PC-3 (cell line): Measurements from ENCODE around the gene SULT1C4. TPM values are rescaled to one million over a fixed set of nuclear protein-coding genes. Genes with fewer than 3 reads are reported as not detected.

Source experiments
- ATAC-seq: fragments of 200-7000 bp; cut with Tn5 transposase; 2 replicates; pipeline ENCODE4 v1.9.1; 2020; ENCODE audit warnings: mild to moderate bottlenecking, moderate library complexity
- BruUV-seq: library from RNA; stranded (reverse); fragments of 400-500 nt; replicated peaks from 2 replicates; lab custom pipeline; 2021; lab: Mats Ljungman, UMichigan
- CTCF ChIA-PET: fragments of 300-600 bp; sonication (Branson Sonifier 250); formaldehyde crosslinking; loops from one replicate; lab custom pipeline; 2022; ENCODE audit warnings: antibody characterized with exemption; lab: Charles Lee
- POLR2A ChIA-PET: fragments of 300-600 bp; sonication (Branson Sonifier 250); formaldehyde crosslinking; loops from one replicate; lab custom pipeline; 2022; ENCODE audit warnings: antibody characterized with exemption; ENCODE audit not compliant: unreplicated experiment; lab: Charles Lee
- DNase-seq: peaks from one replicate; pipeline ENCODE4 v3.0.0-alpha.2; 2015
- H2AFZ ChIP-seq: fragments of 300-600 bp; sonication (generic); 2 replicates; pipeline ENCODE4 v1.6.0; 2016; ENCODE audit warnings: antibody characterized with exemption, low read length
- H3F3A ChIP-seq: fragments of 300-600 bp; sonication (generic); one replicate; pipeline ENCODE4 v1.6.0; 2017; ENCODE audit warnings: antibody characterized with exemption, low read length, control low read depth, mild to moderate bottlenecking; ENCODE audit not compliant: unreplicated experiment
- H3K27ac ChIP-seq: fragments of 300-600 bp; sonication (generic); 2 replicates; pipeline ENCODE4 v1.5.1; 2016; ENCODE audit warnings: mild to moderate bottlenecking, low read length
- H3K27me3 ChIP-seq: fragments of 300-600 bp; sonication (generic); 2 replicates; pipeline ENCODE4 v1.6.1; 2016; ENCODE audit warnings: low read length, mixed read lengths
- H3K36me3 ChIP-seq: fragments of 300-600 bp; sonication (generic); 2 replicates; pipeline ENCODE4 v1.6.1; 2016; ENCODE audit warnings: low read depth, mixed run types, low read length, mixed read lengths
- H3K4me1 ChIP-seq: fragments of 300-600 bp; sonication (generic); 2 replicates; pipeline ENCODE4 v1.5.1; 2016; ENCODE audit warnings: low read length; ENCODE audit not compliant: insufficient read depth
- H3K4me2 ChIP-seq: fragments of 300-600 bp; sonication (generic); 2 replicates; pipeline ENCODE4 v1.6.0; 2016; ENCODE audit warnings: low read length
- H3K4me3 ChIP-seq: fragments of 300-600 bp; sonication (generic); 2 replicates; pipeline ENCODE4 v1.5.1; 2016; ENCODE audit warnings: mild to moderate bottlenecking, low read length, mixed read lengths
- H3K79me2 ChIP-seq: fragments of 300-600 bp; sonication (generic); 2 replicates; pipeline ENCODE4 v1.6.1; 2017; ENCODE audit warnings: low read length, mixed read lengths
- H3K9ac ChIP-seq: fragments of 300-600 bp; sonication (generic); 2 replicates; pipeline ENCODE4 v1.6.0; 2016; ENCODE audit warnings: mild to moderate bottlenecking, low read length
- H3K9me2 ChIP-seq: fragments of 300-600 bp; sonication (generic); replicated peaks from 2 replicates; pipeline ENCODE4 v1.6.1; 2016; ENCODE audit warnings: mixed run types, low read length, mixed read lengths
- H3K9me3 ChIP-seq: fragments of 300-600 bp; sonication (generic); 2 replicates; pipeline ENCODE4 v1.6.1; 2016; ENCODE audit warnings: low read length, mixed read lengths
- H4K20me1 ChIP-seq: fragments of 300-600 bp; sonication (generic); 2 replicates; pipeline ENCODE4 v1.6.1; 2016; ENCODE audit warnings: low read length, mixed read lengths
- CTCF ChIP-seq: fragments of 300-600 bp; sonication (generic); conservative IDR thresholded peaks from 2 replicates; pipeline ENCODE4 v1.5.1; 2017; ENCODE audit warnings: antibody characterized with exemption, low read depth, mild to moderate bottlenecking, low read length
- EZH2 ChIP-seq: fragments of 300-600 bp; sonication (generic); IDR thresholded peaks from one replicate; pipeline ENCODE4 v1.6.1; 2017; ENCODE audit warnings: antibody characterized with exemption, mild to moderate bottlenecking, low read length; ENCODE audit not compliant: unreplicated experiment
- EZH2phosphoT487 ChIP-seq: fragments of 300-600 bp; sonication (generic); IDR thresholded peaks from 2 replicates; pipeline ENCODE4 v1.6.1; 2018; ENCODE audit warnings: mild to moderate bottlenecking, antibody characterized with exemption, low read length, borderline replicate concordance
- intact Hi-C: fragments of 100-400 bp; cut with micrococcal nuclease; formaldehyde crosslinking; loops from 2 replicates; pipeline ENCODE4 v1.9.0; 2023
- total RNA-seq: library from RNA; depleted of rRNA; stranded (reverse); fragments of >200 nt; gene quantifications from 2 replicates; pipeline ENCODE4 v1.2.3, GENCODE V29; 2014

Gene SULT1C4
- total RNA-seq, 1 experiment from 2014 or later, result not detected

- ChIA-PET CTCF (no interaction called here), POLR2A (interaction anchor here (0.5 kb wide), 1 partner anchor 18 kb away, joined by 4 read pairs; no protein-coding TSS in a partner anchor)
- Histone ChIP-seq H3K4me3 (no peak overlapping the region), H3K79me2 (no peaks in the 10 kb centered on the region), H3K9me3 (peaks cover 8% of the 10 kb centered on the region; the same call in 1 of the 2 replicates), H2AFZ (no peak overlapping the region), H3K9ac (no peak overlapping the region), H3K4me1 (peaks cover 20% of the 10 kb centered on the region), H3K27me3 (no peaks in the 10 kb centered on the region), H3K4me2 (no peak overlapping the region), H3F3A (no peaks in the 10 kb centered on the region), H4K20me1 (no peaks in the 10 kb centered on the region), H3K9me2 (no peaks in the 10 kb centered on the region), H3K36me3 (no peaks in the 10 kb centered on the region), H3K27ac (no peak overlapping the region)
- no peak for TF ChIP-seq EZH2phosphoT487
- TF ChIP-seq CTCF, result no peak
- TF ChIP-seq EZH2, result no peak
- no peak for DNase-seq
- ATAC-seq, result no peak
- intact Hi-C loops, result no loop called here
- BruUV-seq, result no TSS peak
Measured at GRCh38 chr2:108409768-108410167, 32.0 kb downstream of the SULT1C4 start.

GRCh38 chr2:108412995-108413710 lies 35.4 kb downstream of the SULT1C4 start:
- H3K4me3 ChIP-seq, result peak overlapping the region; percentile 18; the same call in 1 of the 2 replicates
- H3K9ac ChIP-seq, result peak overlapping the region; percentile 73
- intact Hi-C loops, result loop anchor here (2.0 kb wide), 1 partner anchor 36 kb away; the partner anchor contains the start of gene GCC2
- H3K4me1 ChIP-seq, result peaks cover 34% of the 10 kb centered on the region
- no peaks in the 10 kb centered on the region for H3K27me3 ChIP-seq
- DNase-seq, result peak; percentile 98
- no TSS peak for BruUV-seq
- no peak for TF ChIP-seq EZH2phosphoT487
- no peak for TF ChIP-seq EZH2
- no peak for TF ChIP-seq CTCF
- H2AFZ ChIP-seq, result no peak overlapping the region
- H4K20me1 ChIP-seq, result no peaks in the 10 kb centered on the region
- POLR2A ChIA-PET, result no interaction called here
- H3K4me2 ChIP-seq, result peak overlapping the region; percentile 68
- peak; percentile 80 for ATAC-seq
- H3K9me2 ChIP-seq, result no peaks in the 10 kb centered on the region
- H3F3A ChIP-seq, result no peaks in the 10 kb centered on the region
- H3K27ac ChIP-seq, result peak overlapping the region; percentile 97
- H3K9me3 ChIP-seq, result no peaks in the 10 kb centered on the region
- CTCF ChIA-PET, result no interaction called here
- no peaks in the 10 kb centered on the region for H3K79me2 ChIP-seq
- no peaks in the 10 kb centered on the region for H3K36me3 ChIP-seq

GRCh38 chr2:108413711-108414095 lies 35.9 kb downstream of the SULT1C4 start:
- Histone ChIP-seq H3K9me2 (no peaks in the 10 kb centered on the region), H3K27ac (peak overlapping the region; percentile 97), H3K36me3 (no peaks in the 10 kb centered on the region), H3K4me3 (peak overlapping the region; percentile 18; the same call in 1 of the 2 replicates), H3K27me3 (no peaks in the 10 kb centered on the region), H2AFZ (no peak overlapping the region), H3K4me2 (peak overlapping the region; percentile 68), H3F3A (no peaks in the 10 kb centered on the region), H3K9ac (peak overlapping the region; percentile 73), H3K9me3 (no peaks in the 10 kb centered on the region), H3K79me2 (no peaks in the 10 kb centered on the region), H3K4me1 (peaks cover 34% of the 10 kb centered on the region), H4K20me1 (no peaks in the 10 kb centered on the region)
- TF ChIP-seq CTCF (no peak), EZH2phosphoT487 (no peak), EZH2 (no peak)
- DNase-seq (peak; percentile 43), ATAC-seq (peak; percentile 6; the same call in 1 of the 2 replicates)
- no TSS peak for BruUV-seq
- CTCF ChIA-PET, result no interaction called here
- POLR2A ChIA-PET, result no interaction called here
- intact Hi-C loops, result loop anchor here (2.0 kb wide), 1 partner anchor 35 kb away; the partner anchor contains the start of gene GCC2
